Measurements from ENCODE around the gene PLA2G12A. TPM values are rescaled to one million over a fixed set of nuclear protein-coding genes. Genes with fewer than 3 reads are reported as not detected.

The PLA2G12A gene
- total and polyA plus RNA-seq, 2 of the 8 experiments (the other 6 are each of a cell fraction or from before 2014, with no cell fraction given), result 26.6 to 47.2 TPM

DNA sequence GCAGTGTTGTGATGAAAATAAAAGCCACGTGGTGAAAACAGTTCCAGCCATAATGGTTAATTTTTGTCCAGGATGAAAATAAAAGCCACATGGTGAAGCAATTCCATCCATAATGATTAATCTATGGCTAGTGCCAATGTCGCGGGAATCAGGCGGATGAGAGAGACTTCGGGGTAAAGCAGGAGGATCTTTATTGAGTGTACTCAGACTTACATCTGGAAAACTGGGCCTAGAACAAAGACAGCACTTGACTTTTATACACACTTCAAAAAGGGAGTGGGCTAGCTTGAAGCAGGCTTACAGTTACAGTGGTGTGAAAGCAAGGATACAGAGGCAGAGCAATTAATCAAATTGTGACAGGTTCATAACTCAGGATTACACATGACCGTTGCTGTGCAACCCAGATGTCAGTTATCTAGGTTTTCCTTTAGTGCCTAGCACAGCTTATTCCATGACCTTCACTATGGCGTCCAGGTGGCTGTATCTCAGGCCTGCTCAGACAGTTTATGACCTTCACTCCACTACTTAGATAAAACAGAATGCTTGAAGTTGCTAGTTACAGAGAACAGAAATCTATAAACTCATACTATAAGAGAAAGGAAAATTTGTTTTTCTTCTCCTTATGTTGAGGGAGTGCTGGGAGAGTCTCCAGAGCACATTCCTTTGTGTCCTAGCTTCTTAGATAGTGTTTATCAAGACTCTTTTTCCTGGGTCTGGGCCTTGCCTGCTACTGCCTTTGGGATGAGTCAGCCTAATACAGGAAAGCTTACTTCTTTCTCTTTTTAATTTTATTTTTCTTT, 5.9 kb upstream of the PLA2G12A start (continued):
- TF ChIP-seq, protein P1, sequence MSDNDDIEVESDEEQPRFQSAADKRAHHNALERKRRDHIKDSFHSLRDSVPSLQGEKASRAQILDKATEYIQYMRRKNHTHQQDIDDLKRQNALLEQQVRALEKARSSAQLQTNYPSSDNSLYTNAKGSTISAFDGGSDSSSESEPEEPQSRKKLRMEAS (IDR thresholded peaks at IDR 0.05), result no peak
- TF ChIP-seq CHD1 (IDR thresholded peaks at IDR 0.05; ENCODE audit: low read depth, low read length) (no peak), CHD2 (IDR thresholded peaks at IDR 0.05; ENCODE audit: low read length) (no peak), GABPA (IDR thresholded peaks at IDR 0.05; ENCODE audit: borderline replicate concordance, insufficient read depth, low read length) (no peak)
